PC-9 (cell line): ENCODE data around the gene PXN. TPM values are rescaled to one million over a fixed set of nuclear protein-coding genes. Genes with fewer than 3 reads are reported as not detected.
A peak's percentile ranks its signal among the peaks of the same experiment; 100 is the strongest.
"Not testable (repeated sequence)": the region's sequence is repeated elsewhere in the genome, so short reads cannot be mapped to it uniquely, and the experiment has no call there.

ENCODE experiments used
- BruUV-seq: library from RNA; stranded (reverse); fragments of 400-500 nt; replicated peaks from 2 replicates; lab custom pipeline; 2021; lab: Mats Ljungman, UMichigan
- CTCF ChIA-PET: fragments of 300-600 bp; sonication (Branson Sonifier 250); formaldehyde crosslinking; loops from one replicate; lab custom pipeline; 2022; ENCODE audit warnings: antibody characterized with exemption; lab: Charles Lee
- POLR2A ChIA-PET: fragments of 300-600 bp; sonication (Branson Sonifier 250); formaldehyde crosslinking; loops from one replicate; lab custom pipeline; 2022; ENCODE audit warnings: antibody characterized with exemption; ENCODE audit not compliant: unreplicated experiment; lab: Charles Lee
- DNase-seq, 2 experiments: peaks; one replicate each; pipeline versions ENCODE4 v3.0.0 to v3.0.0-alpha.2; 2015 to 2022; ENCODE audit warnings: mixed read lengths in 1 of 2
- H2AFZ ChIP-seq: fragments of 200-600 bp; sonication (generic); 2 replicates; pipeline ENCODE4 v1.8.1; 2017; ENCODE audit warnings: antibody characterized with exemption
- H3F3A ChIP-seq: fragments of 200-600 bp; sonication (generic); 2 replicates; pipeline ENCODE4 v1.8.1; 2017; ENCODE audit warnings: antibody characterized with exemption, mild to moderate bottlenecking, low read depth; ENCODE audit not compliant: insufficient read depth
- H3K27ac ChIP-seq: fragments of 200-600 bp; sonication (generic); 2 replicates; pipeline ENCODE4 v1.6.1; 2016; ENCODE audit warnings: mixed run types
- H3K27me3 ChIP-seq: fragments of 200-600 bp; sonication (generic); 2 replicates; pipeline ENCODE4 v1.6.1; 2016; ENCODE audit warnings: low read depth, mixed run types; ENCODE audit not compliant: insufficient read depth
- H3K36me3 ChIP-seq: fragments of 200-600 bp; sonication (generic); 2 replicates; pipeline ENCODE4 v1.6.1; 2016; ENCODE audit warnings: low read depth, mixed run types
- H3K4me1 ChIP-seq: fragments of 200-600 bp; sonication (generic); replicated peaks from 2 replicates; pipeline ENCODE4 v1.6.1; 2016; ENCODE audit warnings: mixed run types; ENCODE audit not compliant: insufficient read depth
- H3K4me2 ChIP-seq: fragments of 200-600 bp; sonication (generic); 2 replicates; pipeline ENCODE4 v1.6.1; 2017; ENCODE audit warnings: mixed run types
- H3K4me3 ChIP-seq: fragments of 200-600 bp; sonication (generic); 2 replicates; pipeline ENCODE4 v1.6.1; 2016; ENCODE audit warnings: mixed run types
- H3K79me2 ChIP-seq: fragments of 200-600 bp; sonication (generic); 2 replicates; pipeline ENCODE4 v1.6.1; 2017; ENCODE audit warnings: low read depth, mixed run types
- H3K9me2 ChIP-seq: fragments of 200-600 bp; sonication (generic); 2 replicates; pipeline ENCODE4 v1.8.1; 2017; ENCODE audit warnings: mild to moderate bottlenecking; ENCODE audit not compliant: insufficient read depth
- H3K9me3 ChIP-seq: fragments of 200-600 bp; sonication (generic); 2 replicates; pipeline ENCODE4 v1.8.1; 2016; ENCODE audit warnings: low read depth; ENCODE audit not compliant: insufficient read depth
- H4K20me1 ChIP-seq: fragments of 200-600 bp; sonication (generic); 2 replicates; pipeline ENCODE4 v1.8.1; 2017; ENCODE audit not compliant: insufficient read depth
- CTCF ChIP-seq: fragments of 200-600 bp; sonication (generic); conservative IDR thresholded peaks from 2 replicates; pipeline ENCODE4 v1.6.1; 2017; ENCODE audit warnings: mixed run types, antibody characterized with exemption, mild to moderate bottlenecking, moderate library complexity
- EZH2 ChIP-seq: fragments of 200-600 bp; sonication (generic); IDR thresholded peaks from 2 replicates; pipeline ENCODE4 v1.8.0; 2017; ENCODE audit warnings: antibody characterized with exemption, low read depth
- intact Hi-C: fragments of 100-400 bp; cut with micrococcal nuclease; formaldehyde crosslinking; loops from one replicate; pipeline ENCODE4 v1.10.0; 2022; ENCODE audit not compliant: unreplicated experiment
- total RNA-seq: library from RNA; stranded (reverse); gene quantifications from 2 replicates; pipeline ENCODE4 v1.2.3, GENCODE V29; 2021

The PXN gene
- total RNA-seq, 1 experiment from 2014 or later = 218 TPM

- Histone ChIP-seq H3K27me3 (no peaks in the 10 kb centered on the region), H3K27ac (no peak overlapping the region), H3K9me2 (no peaks in the 10 kb centered on the region), H3K36me3 (peaks cover 4% of the 10 kb centered on the region; the same call in 1 of the 2 replicates), H3K9me3 (no peaks in the 10 kb centered on the region), H3K4me2 (no peak overlapping the region), H2AFZ (no peak overlapping the region), H3K79me2 (peaks cover 91% of the 10 kb centered on the region), H4K20me1 (peaks cover 18% of the 10 kb centered on the region), H3F3A (no peaks in the 10 kb centered on the region; the same call in 1 of the 2 replicates), H3K4me3 (no peak overlapping the region), H3K4me1 (peaks cover 12% of the 10 kb centered on the region)
- ChIA-PET CTCF (no interaction called here), POLR2A (no interaction called here)
- no TSS peak for BruUV-seq
- intact Hi-C loops = no loop called here
- DNase-seq = no peak
- TF ChIP-seq EZH2 (no peak), CTCF (no peak)
These were observed 16.2 kb downstream of the PXN start for GRCh38 chr12:120249266-120249874.

- CTCF ChIA-PET = interaction anchor here (1.0 to 1.6 kb wide), 4 partner anchors 10 to 20 kb away, joined by 3 to 7 read pairs (median 5); partner anchors contain the start of gene PXN
- Histone ChIP-seq H3K79me2 (peaks cover 88% of the 10 kb centered on the region), H3K4me2 (peak overlapping the region; percentile 15; the same call in 1 of the 2 replicates), H3K4me3 (no peak overlapping the region), H4K20me1 (peaks cover 29% of the 10 kb centered on the region), H3K36me3 (peaks cover 4% of the 10 kb centered on the region; the same call in 1 of the 2 replicates), H3K27me3 (no peaks in the 10 kb centered on the region), H3K4me1 (peaks cover 12% of the 10 kb centered on the region), H3K9me3 (no peaks in the 10 kb centered on the region), H3K27ac (0 out of 2 replicates have a peak overlapping the region, but pooled peaks have one; percentile 23), H2AFZ (no peak overlapping the region), H3F3A (no peaks in the 10 kb centered on the region), H3K9me2 (no peaks in the 10 kb centered on the region)
- TF ChIP-seq EZH2 (no peak), CTCF (no peak)
- DNase-seq = no peak
- BruUV-seq = no TSS peak
- POLR2A ChIA-PET = interaction anchor here (0.6 to 1.4 kb wide), 6 partner anchors 10 to 46 kb away, joined by 3 to 14 read pairs (median 4); partner anchors contain the start of gene RNU4-2
- intact Hi-C loops = loop anchor here (1.0 kb wide), 2 partner anchors 10 kb away; no protein-coding TSS in a partner anchor
These were observed 17.9 kb downstream of the PXN start for GRCh38 chr12:120247621-120248030.

GRCh38 chr12:120247183-120247582 is 18.3 kb downstream of the PXN start:
- TF ChIP-seq EZH2 = no peak
- no peak for TF ChIP-seq CTCF
- no peaks in the 10 kb centered on the region for H3K9me2 ChIP-seq
- no peak overlapping the region for H3K4me3 ChIP-seq
- no peak overlapping the region for H3K4me2 ChIP-seq
- no peaks in the 10 kb centered on the region for H3K27me3 ChIP-seq
- H3K36me3 ChIP-seq = peaks cover 4% of the 10 kb centered on the region; the same call in 1 of the 2 replicates
- intact Hi-C loops = loop anchor here (1.0 kb wide), 1 partner anchor 10 kb away; no protein-coding TSS in a partner anchor
- no peaks in the 10 kb centered on the region for H3K9me3 ChIP-seq
- no TSS peak for BruUV-seq
- no peak for DNase-seq
- H3F3A ChIP-seq = no peaks in the 10 kb centered on the region
- peaks cover 29% of the 10 kb centered on the region for H4K20me1 ChIP-seq
- H3K4me1 ChIP-seq = peaks cover 12% of the 10 kb centered on the region
- H3K27ac ChIP-seq = no peak overlapping the region
- H2AFZ ChIP-seq = no peak overlapping the region
- ChIA-PET POLR2A (interaction anchor here (0.7 to 1.4 kb wide), 3 partner anchors 9 to 44 kb away, joined by 3 to 11 read pairs (median 4); partner anchors contain the start of gene RNU4-2), CTCF (interaction anchor here (1.5 kb wide), 1 partner anchor 9 kb away, joined by 4 read pairs; no protein-coding TSS in a partner anchor)
- H3K79me2 ChIP-seq = peaks cover 87% of the 10 kb centered on the region

- H3K27ac ChIP-seq, H3K4me2 ChIP-seq, BruUV-seq, H3K4me3 ChIP-seq, POLR2A ChIA-PET, H3F3A ChIP-seq, H2AFZ ChIP-seq, H3K36me3 ChIP-seq, H3K9me2 ChIP-seq, H3K9me3 ChIP-seq, DNase-seq, H3K27me3 ChIP-seq: not testable (repeated sequence)
- Histone ChIP-seq H4K20me1 (peaks cover 27% of the 10 kb centered on the region), H3K79me2 (peaks cover 87% of the 10 kb centered on the region), H3K4me1 (peaks cover 12% of the 10 kb centered on the region)
- intact Hi-C loops = loop anchor here (1.0 kb wide), 1 partner anchor 11 kb away; no protein-coding TSS in a partner anchor
- CTCF ChIA-PET = interaction anchor here (1.5 kb wide), 1 partner anchor 9 kb away, joined by 4 read pairs; no protein-coding TSS in a partner anchor
These were observed 18.8 kb downstream of the PXN start for GRCh38 chr12:120246705-120247104.
